ENCODE data around the gene TOP2B. TPM values are rescaled to one million over a fixed set of nuclear protein-coding genes. Genes with fewer than 3 reads are reported as not detected.

TOP2B gene
- total and polyA plus RNA-seq, 8 donors: 92.7 to 310 (median 256) TPM

DNA sequence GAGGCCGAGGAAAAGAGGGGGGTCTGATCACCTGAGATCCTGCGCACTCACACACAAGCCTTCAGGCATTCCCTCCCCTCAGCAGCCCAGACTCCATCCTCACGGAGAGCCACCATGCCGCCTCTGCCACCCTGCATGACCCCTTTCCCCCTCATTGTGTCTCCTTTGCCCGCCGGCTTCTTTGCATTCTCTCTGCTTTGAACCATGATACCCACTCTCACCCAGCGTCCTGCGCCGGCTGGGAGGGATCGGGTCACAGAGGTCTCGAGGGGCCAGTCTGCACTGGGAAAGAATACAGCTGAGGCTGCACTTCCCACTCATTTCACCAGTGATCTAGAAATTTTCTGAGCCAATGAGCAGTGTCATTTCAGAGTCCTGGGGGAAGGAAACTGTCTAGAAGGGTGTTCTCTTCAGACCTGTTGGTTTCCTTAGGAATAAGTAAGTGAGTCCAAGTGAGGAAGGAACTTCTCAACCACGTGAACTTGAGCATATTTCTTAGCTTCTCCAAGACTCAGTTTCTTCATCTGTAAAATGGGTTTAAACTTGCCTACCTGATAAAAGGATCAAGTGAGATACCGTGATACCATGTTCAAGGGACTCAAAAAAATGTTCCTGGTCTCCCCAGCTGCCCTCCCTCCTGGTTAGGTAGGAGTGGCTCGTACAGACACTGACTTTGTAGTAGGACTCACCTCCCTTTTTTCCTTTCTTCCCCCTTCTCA lies 96.7 kb downstream of the TOP2B start:
- TF ChIP-seq, protein P1, sequence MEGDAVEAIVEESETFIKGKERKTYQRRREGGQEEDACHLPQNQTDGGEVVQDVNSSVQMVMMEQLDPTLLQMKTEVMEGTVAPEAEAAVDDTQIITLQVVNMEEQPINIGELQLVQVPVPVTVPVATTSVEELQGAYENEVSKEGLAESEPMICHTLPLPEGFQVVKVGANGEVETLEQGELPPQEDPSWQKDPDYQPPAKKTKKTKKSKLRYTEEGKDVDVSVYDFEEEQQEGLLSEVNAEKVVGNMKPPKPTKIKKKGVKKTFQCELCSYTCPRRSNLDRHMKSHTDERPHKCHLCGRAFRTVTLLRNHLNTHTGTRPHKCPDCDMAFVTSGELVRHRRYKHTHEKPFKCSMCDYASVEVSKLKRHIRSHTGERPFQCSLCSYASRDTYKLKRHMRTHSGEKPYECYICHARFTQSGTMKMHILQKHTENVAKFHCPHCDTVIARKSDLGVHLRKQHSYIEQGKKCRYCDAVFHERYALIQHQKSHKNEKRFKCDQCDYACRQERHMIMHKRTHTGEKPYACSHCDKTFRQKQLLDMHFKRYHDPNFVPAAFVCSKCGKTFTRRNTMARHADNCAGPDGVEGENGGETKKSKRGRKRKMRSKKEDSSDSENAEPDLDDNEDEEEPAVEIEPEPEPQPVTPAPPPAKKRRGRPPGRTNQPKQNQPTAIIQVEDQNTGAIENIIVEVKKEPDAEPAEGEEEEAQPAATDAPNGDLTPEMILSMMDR (IDR thresholded peaks at IDR 0.05): no peak
- Histone ChIP-seq H3K36me3 (no peaks in the 10 kb centered on the region), H3K27me3 (no peaks in the 10 kb centered on the region), H3K4me3 (no peak overlapping the region), H3K27ac (no peak overlapping the region), H3K4me1 (no peaks in the 10 kb centered on the region), H3K9me3 (no peaks in the 10 kb centered on the region)
- DNase-seq (no peak), ATAC-seq (no peak)
- intact Hi-C loops (cut with DNase I): no loop called here

DNA sequence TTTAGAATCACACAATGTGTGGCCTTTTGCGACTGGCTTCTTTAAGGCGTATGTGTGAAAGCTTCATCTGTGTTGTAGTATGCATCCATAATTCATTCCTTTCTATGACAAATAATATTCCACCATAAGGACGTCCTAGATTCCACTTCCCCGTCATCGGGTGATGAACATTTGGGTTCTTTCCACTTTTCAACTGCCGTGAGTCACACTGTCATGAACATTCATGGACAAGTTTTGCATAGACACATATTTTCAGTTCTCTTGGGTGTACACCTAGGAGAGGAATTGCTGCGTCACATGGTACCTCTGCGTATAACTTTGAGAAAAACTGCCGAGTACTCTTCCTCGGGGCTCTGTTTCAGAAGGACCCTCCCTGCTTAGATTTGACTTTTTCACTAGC lies 97.3 kb downstream of the TOP2B start:
- ATAC-seq: no peak
- Histone ChIP-seq H3K4me3 (no peak overlapping the region), H3K36me3 (no peaks in the 10 kb centered on the region), H3K27ac (no peak overlapping the region), H3K9me3 (no peaks in the 10 kb centered on the region), H3K27me3 (no peaks in the 10 kb centered on the region), H3K4me1 (no peaks in the 10 kb centered on the region)
- no peak for DNase-seq
- TF ChIP-seq, protein P1 (IDR thresholded peaks at IDR 0.05): no peak
- intact Hi-C loops (cut with DNase I): no loop called here

DNA sequence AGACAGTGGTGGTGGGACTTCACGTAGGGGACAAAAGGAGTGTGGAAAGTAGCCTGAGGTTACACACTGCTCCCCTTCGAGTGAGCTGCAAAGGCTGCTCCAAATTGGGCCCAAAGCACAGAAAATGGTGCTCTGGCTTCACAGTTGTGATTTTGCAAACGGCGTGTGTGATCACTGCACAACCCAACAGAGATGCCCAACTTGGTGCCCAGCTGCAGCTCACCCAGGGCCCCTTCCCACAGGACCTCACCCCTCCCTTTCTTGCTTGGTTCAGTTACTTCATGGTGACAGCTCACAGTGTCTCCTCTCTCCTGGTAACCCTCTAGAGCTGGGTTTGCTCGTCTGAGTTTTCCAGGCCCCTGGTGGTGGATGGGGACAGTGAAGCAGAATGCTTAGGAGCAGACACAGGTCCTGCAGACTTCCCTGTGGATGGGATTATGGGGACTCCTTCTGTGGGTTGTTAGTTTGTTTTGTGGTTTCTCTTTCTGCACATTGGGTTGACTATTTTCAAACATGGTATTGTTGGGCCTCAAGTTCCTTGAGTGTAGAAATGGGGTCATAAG lies 98.3 kb downstream of the TOP2B start:
- Histone ChIP-seq H3K9me3 (no peaks in the 10 kb centered on the region), H3K27ac (no peak overlapping the region), H3K36me3 (no peaks in the 10 kb centered on the region), H3K4me1 (no peaks in the 10 kb centered on the region), H3K27me3 (no peaks in the 10 kb centered on the region), H3K4me3 (no peak overlapping the region)
- ATAC-seq: no peak
- intact Hi-C loops (cut with DNase I): no loop called here
- no peak for DNase-seq
- TF ChIP-seq, protein P1 (IDR thresholded peaks at IDR 0.05): no peak

DNA sequence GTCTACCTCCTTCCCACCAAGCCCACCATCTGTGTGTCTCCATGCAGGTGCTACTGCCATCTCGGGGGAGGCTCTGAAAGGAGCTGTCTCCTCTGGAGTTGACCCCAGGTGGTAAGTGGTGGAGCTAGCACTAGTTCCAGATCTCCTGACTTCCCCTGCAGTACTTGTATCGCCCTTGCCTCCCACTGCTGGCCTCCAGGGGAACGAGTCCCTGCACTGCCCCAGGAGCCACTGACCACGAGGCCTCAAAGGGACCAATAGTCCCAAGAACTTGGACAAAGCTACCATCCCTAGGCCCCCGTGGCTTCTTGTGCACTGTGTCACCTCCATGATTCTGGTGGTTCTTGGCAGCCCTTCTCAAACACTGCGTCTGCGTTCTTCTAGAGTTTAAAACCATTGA lies 98.9 kb downstream of the TOP2B start:
- TF ChIP-seq, protein P1 (IDR thresholded peaks at IDR 0.05): no peak
- Histone ChIP-seq H3K4me3 (no peak overlapping the region), H3K36me3 (no peaks in the 10 kb centered on the region), H3K4me1 (no peaks in the 10 kb centered on the region), H3K27ac (no peak overlapping the region), H3K9me3 (no peaks in the 10 kb centered on the region), H3K27me3 (no peaks in the 10 kb centered on the region)
- intact Hi-C loops (cut with DNase I): no loop called here
- ATAC-seq (no peak), DNase-seq (no peak)

DNA sequence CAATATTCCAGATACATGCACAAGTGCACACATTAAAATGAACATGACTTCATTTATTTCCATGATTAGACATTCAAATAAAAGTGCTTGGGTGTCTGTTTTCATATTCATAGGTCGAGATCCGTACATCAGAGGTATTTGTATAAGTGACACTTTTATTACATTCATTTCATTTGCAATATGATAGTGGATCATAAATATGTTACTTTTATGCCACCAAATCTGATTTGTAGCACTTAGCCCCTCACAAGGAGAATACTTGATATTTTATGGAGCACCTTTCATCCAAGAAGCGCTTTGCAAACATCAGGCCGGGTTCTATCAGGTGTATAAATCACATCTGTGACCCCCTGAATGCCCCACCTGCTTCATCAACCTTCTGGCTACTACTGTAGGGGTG lies 100.6 kb downstream of the TOP2B start:
- ATAC-seq (no peak), DNase-seq (no peak)
- no peak overlapping the region for H3K27ac ChIP-seq
- H3K9me3 ChIP-seq: no peaks in the 10 kb centered on the region
- no peaks in the 10 kb centered on the region for H3K27me3 ChIP-seq
- TF ChIP-seq, protein P1 (IDR thresholded peaks at IDR 0.05): no peak
- intact Hi-C loops (cut with DNase I): no loop called here
- H3K4me3 ChIP-seq: no peak overlapping the region
- H3K4me1 ChIP-seq: no peaks in the 10 kb centered on the region
- H3K36me3 ChIP-seq: no peaks in the 10 kb centered on the region

All from left lung (tissue), 10 donors.